IMR-90 (cell line): ENCODE results near the gene EFEMP1. TPM values are rescaled to one million over a fixed set of nuclear protein-coding genes. Genes with fewer than 3 reads are reported as not detected.

Source experiments
- ATAC-seq: fragments of 200-7000 bp; cut with Tn5 transposase; 2 replicates; pipeline ENCODE4 v1.9.1; 2020; ENCODE audit warnings: low read depth, mild to moderate bottlenecking, moderate library complexity
- BruUV-seq: library from RNA; stranded (reverse); fragments of 400-500 nt; replicated peaks from 2 replicates; lab custom pipeline; 2021; lab: Mats Ljungman, UMichigan
- CTCF ChIA-PET: fragments of 300-600 bp; formaldehyde crosslinking; extraction: SDS; loops from one replicate; lab custom pipeline; 2021; ENCODE audit warnings: antibody characterized with exemption; lab: Yijun Ruan, JAX
- POLR2A ChIA-PET: fragments of 300-600 bp; sonication (Branson Sonifier 250); formaldehyde crosslinking; loops from one replicate; lab custom pipeline; 2022; ENCODE audit warnings: antibody characterized with exemption; ENCODE audit not compliant: unreplicated experiment; lab: Charles Lee
- DNase-seq: peaks from one replicate; pipeline ENCODE4 v3.0.0; 2013
- H2AFZ ChIP-seq: replicated peaks from 2 replicates; pipeline ENCODE3; 2013; ENCODE audit warnings: low read length, mild to moderate bottlenecking; ENCODE audit not compliant: poor library complexity
- H2AK5ac ChIP-seq: 2 replicates; pipeline ENCODE4 v1.6.1; 2013; ENCODE audit warnings: low read depth, low read length, inconsistent platforms
- H2AK9ac ChIP-seq: replicated peaks from 2 replicates; pipeline ENCODE3; 2013; ENCODE audit warnings: mild to moderate bottlenecking, low read depth, low read length, moderate library complexity; ENCODE audit not compliant: poor library complexity
- H2BK120ac ChIP-seq: 2 replicates; pipeline ENCODE4 v1.6.1; 2013; ENCODE audit warnings: low read depth, low read length, inconsistent platforms
- H2BK15ac ChIP-seq: 3 replicates; pipeline ENCODE4 v1.6.1; 2013; ENCODE audit warnings: low read depth, low read length, inconsistent platforms
- H2BK20ac ChIP-seq: 2 replicates; pipeline ENCODE4 v1.6.1; 2013; ENCODE audit warnings: low read depth, mild to moderate bottlenecking, inconsistent platforms, low read length, moderate library complexity
- H2BK5ac ChIP-seq: 2 replicates; pipeline ENCODE4 v1.6.1; 2013; ENCODE audit warnings: mild to moderate bottlenecking, low read depth, low read length, inconsistent platforms; ENCODE audit not compliant: poor library complexity, severe bottlenecking
- H3K14ac ChIP-seq: replicated peaks from 2 replicates; pipeline ENCODE4 v1.6.1; 2013; ENCODE audit warnings: low read depth, low read length, inconsistent platforms
- H3K18ac ChIP-seq: 2 replicates; pipeline ENCODE4 v1.6.1; 2013; ENCODE audit warnings: low read depth, low read length, control low read depth
- H3K23ac ChIP-seq: 2 replicates; pipeline ENCODE4 v1.6.1; 2013; ENCODE audit warnings: low read depth, low read length, inconsistent platforms
- H3K27ac ChIP-seq: 2 replicates; pipeline ENCODE4 v1.5.1; 2013; ENCODE audit warnings: mild to moderate bottlenecking, control low read depth, low read length; ENCODE audit not compliant: insufficient read depth
- H3K27me3 ChIP-seq: 2 replicates; pipeline ENCODE4 v1.6.1; 2013; ENCODE audit warnings: low read length; ENCODE audit not compliant: control insufficient read depth, insufficient read depth
- H3K36me3 ChIP-seq: 2 replicates; pipeline ENCODE4 v1.6.1; 2013; ENCODE audit warnings: low read length, mixed read lengths; ENCODE audit not compliant: control insufficient read depth, insufficient read depth
- H3K4ac ChIP-seq: 2 replicates; pipeline ENCODE4 v1.6.1; 2013; ENCODE audit warnings: low read depth, low read length, inconsistent platforms
- H3K4me1 ChIP-seq: 2 replicates; pipeline ENCODE4 v1.6.1; 2013; ENCODE audit warnings: low read length, mixed read lengths; ENCODE audit not compliant: control insufficient read depth, insufficient read depth
- H3K4me2 ChIP-seq: 2 replicates; pipeline ENCODE4 v1.6.1; 2013; ENCODE audit warnings: low read depth, mild to moderate bottlenecking, control low read depth, low read length, moderate library complexity
- H3K4me3 ChIP-seq: 2 replicates; pipeline ENCODE4 v1.5.1; 2013; ENCODE audit warnings: low read depth, mild to moderate bottlenecking, control low read depth, low read length, moderate library complexity; ENCODE audit not compliant: insufficient read depth
- H3K56ac ChIP-seq: 2 replicates; pipeline ENCODE4 v1.6.1; 2013; ENCODE audit warnings: low read length, inconsistent platforms; ENCODE audit not compliant: insufficient read depth; ENCODE audit errors: extremely low read depth
- H3K79me1 ChIP-seq, 2 experiments: 2 replicates each; pipeline ENCODE4 v1.6.1; 2013; ENCODE audit warnings: low read length in 2 of 2, inconsistent platforms in 1 of 2, low read depth in 1 of 2
- H3K9ac ChIP-seq: 2 replicates; pipeline ENCODE4 v1.6.1; 2013; ENCODE audit warnings: low read depth, low read length, control low read depth
- H3K9me1 ChIP-seq: 2 replicates; pipeline ENCODE4 v1.6.1; 2013; ENCODE audit warnings: low read length, inconsistent platforms; ENCODE audit not compliant: insufficient read depth
- H3K9me3 ChIP-seq: 2 replicates; pipeline ENCODE4 v1.6.1; 2013; ENCODE audit warnings: low read length; ENCODE audit not compliant: control insufficient read depth, insufficient read depth
- H4K20me1 ChIP-seq: 2 replicates; pipeline ENCODE4 v1.6.1; 2013; ENCODE audit warnings: low read length, inconsistent platforms; ENCODE audit not compliant: insufficient read depth
- H4K5ac ChIP-seq: 2 replicates; pipeline ENCODE4 v1.6.1; 2013; ENCODE audit warnings: mild to moderate bottlenecking, low read depth, low read length, control low read depth
- H4K8ac ChIP-seq, 2 experiments: 2 replicates each; pipeline ENCODE4 v1.6.1; 2013; ENCODE audit warnings: low read depth in 2 of 2, low read length in 2 of 2, control low read depth in 1 of 2, inconsistent platforms in 1 of 2
- H4K91ac ChIP-seq: 2 replicates; pipeline ENCODE4 v1.6.1; 2013; ENCODE audit warnings: low read depth, low read length, inconsistent platforms; ENCODE audit not compliant: insufficient read depth
- BHLHE40 ChIP-seq: fragments of 150-350 bp; IDR thresholded peaks from 2 replicates; pipeline ENCODE4 v1.6.1; 2016; ENCODE audit warnings: mild to moderate bottlenecking, low read depth, low read length
- CEBPB ChIP-seq: IDR thresholded peaks from 2 replicates; pipeline ENCODE4 v1.6.1; 2012; ENCODE audit warnings: low read depth, low read length, improper control_type of control experiment
- ELK1 ChIP-seq: fragments of 150-350 bp; IDR thresholded peaks from 2 replicates; pipeline ENCODE4 v1.6.1; 2016; ENCODE audit warnings: low read depth, mild to moderate bottlenecking, low read length, moderate library complexity, borderline replicate concordance
- MAFK ChIP-seq: IDR thresholded peaks from 2 replicates; pipeline ENCODE4 v1.6.1; 2012; ENCODE audit warnings: low read depth, low read length, improper control_type of control experiment
- MAZ ChIP-seq: IDR thresholded peaks from 2 replicates; pipeline ENCODE4 v1.6.1; 2012; ENCODE audit warnings: low read depth, mild to moderate bottlenecking, low read length, improper control_type of control experiment, moderate library complexity, borderline replicate concordance
- MXI1 ChIP-seq: IDR thresholded peaks from 2 replicates; pipeline ENCODE4 v1.6.1; 2012; ENCODE audit warnings: low read depth, mild to moderate bottlenecking, low read length, moderate library complexity, borderline replicate concordance
- NFE2L2 ChIP-seq: fragments of 150-350 bp; IDR thresholded peaks from 2 replicates; pipeline ENCODE4 v1.6.1; 2016; ENCODE audit warnings: low read depth, mild to moderate bottlenecking, low read length
- RFX5 ChIP-seq: IDR thresholded peaks from 2 replicates; pipeline ENCODE4 v1.8.0; 2012; ENCODE audit warnings: low read depth, mild to moderate bottlenecking, low read length, moderate library complexity
- WGBS, 2 experiments: methylation state at CpG; one replicate each; pipeline versions ENCODE4 v1.1.5 to v1.1.7; 2013; ENCODE audit warnings: missing lambda C conversion rate in 2 of 2; ENCODE audit not compliant: insufficient read length in 1 of 2; ENCODE audit errors: extremely low coverage in 2 of 2; 5-methylcytosine and 5-hydroxymethylcytosine counted together
- dilution Hi-C: fragments of 300-500 bp; cut with HindIII; formaldehyde crosslinking; loops from one replicate; pipeline ENCODE4 v1.14.3; 2018; ENCODE audit warnings: low sequenced_read_pairs; ENCODE audit not compliant: unreplicated experiment
- in situ Hi-C: fragments of 300-500 bp; cut with MboI; formaldehyde crosslinking; loops from 3 replicates; pipeline ENCODE4 v1.14.3; 2019; ENCODE audit warnings: low sequenced_read_pairs, inconsistent platforms, mixed read lengths
- intact Hi-C: fragments of 100-400 bp; cut with micrococcal nuclease; formaldehyde crosslinking; loops from 2 replicates; pipeline ENCODE4 v1.10.0; 2022
- polyA plus RNA-seq, 3 experiments: library from polyadenylated mRNA; depleted of rRNA; stranded (reverse); fragments of >200 nt; gene quantifications; 2 replicates each; pipeline ENCODE4 v1.2.3, GENCODE V29; 2012; ENCODE audit warnings: low replicate concordance in 1 of 3
- total RNA-seq: library from RNA; depleted of rRNA; stranded (reverse); fragments of >200 nt; gene quantifications from 2 replicates; pipeline ENCODE4 v1.2.3, GENCODE V29; 2012

EFEMP1 gene
- total and polyA plus RNA-seq, 2 of the 4 experiments (the other 2 are of a cell fraction): 214 to 219 TPM

- H3K9me1 ChIP-seq: peaks cover 7% of the 10 kb centered on the region
- WGBS, 2 experiments: no CpG with 5 or more reads among the region's 1 CpG
- H3K27me3 ChIP-seq: no peaks in the 10 kb centered on the region
- H3K36me3 ChIP-seq: peaks cover 25% of the 10 kb centered on the region
- H3K4ac ChIP-seq: no peak overlapping the region
- no peak for DNase-seq
- H3K23ac ChIP-seq: no peak overlapping the region
- peaks cover 8% of the 10 kb centered on the region for H3K4me1 ChIP-seq
- H2BK20ac ChIP-seq: no peak overlapping the region
- in situ Hi-C loops (no loop called here), dilution Hi-C loops (no loop called here), intact Hi-C loops (no loop called here)
- H3K9ac ChIP-seq: no peak overlapping the region
- no peak overlapping the region for H3K18ac ChIP-seq
- H4K20me1 ChIP-seq: no peaks in the 10 kb centered on the region; the same call in 1 of the 2 replicates
- no peak overlapping the region for H2BK5ac ChIP-seq
- no peak overlapping the region for H3K56ac ChIP-seq
- TF ChIP-seq MAFK (no peak), CEBPB (no peak), MXI1 (no peak), NFE2L2 (no peak), ELK1 (no peak), RFX5 (no peak), MAZ (no peak), BHLHE40 (no peak)
- peak overlapping the region; percentile 36; the same call in 1 of the 2 replicates for H4K91ac ChIP-seq
- ATAC-seq: no peak
- H2AK9ac ChIP-seq: no peak overlapping the region
- no peak overlapping the region for H4K8ac ChIP-seq
- BruUV-seq: no TSS peak
- no peak overlapping the region; the same call in 1 of the 2 replicates for H3K14ac ChIP-seq
- H3K4me2 ChIP-seq: no peak overlapping the region
- H2AFZ ChIP-seq: no peak overlapping the region
- no peak overlapping the region for H3K4me3 ChIP-seq
- POLR2A ChIA-PET: no interaction called here
- no peak overlapping the region for H3K27ac ChIP-seq
- no peak overlapping the region for H4K5ac ChIP-seq
- H3K9me3 ChIP-seq: no peaks in the 10 kb centered on the region
- H2AK5ac ChIP-seq: no peak overlapping the region
- no peak overlapping the region for H2BK15ac ChIP-seq
- H2BK120ac ChIP-seq: no peak overlapping the region
- CTCF ChIA-PET: no interaction called here
- peaks cover 27 to 47% of the 10 kb centered on the region in 2 experiments for H3K79me1 ChIP-seq
Measured at GRCh38 chr2:55918856-55919255, 4.7 kb downstream of the EFEMP1 start.
